Parathyroid adenoma (tissue), 2 donors: ENCODE measurements around the gene FJX1.

Experiments used
- H2AFZ ChIP-seq: fragments of 300-600 bp; sonication (generic); one replicate; pipeline ENCODE4 v1.7.0; 2017; ENCODE audit warnings: antibody characterized with exemption, mild to moderate bottlenecking
- H3K27ac ChIP-seq: fragments of 300-600 bp; sonication (generic); one replicate; pipeline ENCODE4 v1.7.0; 2017
- H3K27me3 ChIP-seq: fragments of 300-600 bp; sonication (generic); one replicate; pipeline ENCODE4 v1.7.0; 2017; ENCODE audit warnings: low read length; ENCODE audit not compliant: control insufficient read depth, insufficient read depth
- H3K36me3 ChIP-seq: fragments of 300-600 bp; sonication (generic); one replicate; pipeline ENCODE4 v1.7.0; 2017; ENCODE audit warnings: low read length; ENCODE audit not compliant: control insufficient read depth, insufficient read depth
- H3K4me1 ChIP-seq: fragments of 300-600 bp; sonication (generic); one replicate; pipeline ENCODE4 v1.7.0; 2017; ENCODE audit warnings: control low read depth
- H3K4me2 ChIP-seq: fragments of 300-600 bp; sonication (generic); one replicate; pipeline ENCODE4 v1.7.0; 2017; ENCODE audit warnings: low read length
- H3K4me3 ChIP-seq: fragments of 300-600 bp; sonication (generic); one replicate; pipeline ENCODE4 v1.7.0; 2017; ENCODE audit warnings: low read depth, low read length
- H3K79me2 ChIP-seq: fragments of 300-600 bp; sonication (generic); one replicate; pipeline ENCODE4 v1.7.0; 2017; ENCODE audit warnings: control low read depth
- H3K9ac ChIP-seq: fragments of 300-600 bp; sonication (generic); one replicate; pipeline ENCODE4 v1.7.0; 2017; ENCODE audit warnings: mild to moderate bottlenecking
- H3K9me3 ChIP-seq: fragments of 300-600 bp; sonication (generic); one replicate; pipeline ENCODE4 v1.7.0; 2017; ENCODE audit warnings: low read length; ENCODE audit not compliant: control insufficient read depth
- CTCF ChIP-seq: fragments of 300-600 bp; sonication (generic); IDR thresholded peaks from one replicate; pipeline ENCODE4 v1.7.0; 2017; ENCODE audit warnings: antibody characterized with exemption, mild to moderate bottlenecking
- donor health status: primary hyperparathyroidism.

The FJX1 gene

GRCh38 chr11:35619855-35620640 is 1.8 kb downstream of the FJX1 start:
- Histone ChIP-seq H3K9ac (no peak overlapping the region), H3K36me3 (no peaks in the 10 kb centered on the region), H3K4me3 (peak overlapping the region; percentile 40), H2AFZ (no peak overlapping the region), H3K4me1 (no peaks in the 10 kb centered on the region), H3K4me2 (peak overlapping the region; percentile 71), H3K79me2 (no peaks in the 10 kb centered on the region), H3K27ac (no peak overlapping the region), H3K27me3 (no peaks in the 10 kb centered on the region), H3K9me3 (no peaks in the 10 kb centered on the region)
- TF ChIP-seq CTCF: no peak

GRCh38 chr11:35620795-35621194 is 2.5 kb downstream of the FJX1 start:
- H3K4me1 ChIP-seq: no peaks in the 10 kb centered on the region
- H3K79me2 ChIP-seq: no peaks in the 10 kb centered on the region
- no peaks in the 10 kb centered on the region for H3K9me3 ChIP-seq
- H3K27me3 ChIP-seq: no peaks in the 10 kb centered on the region
- H3K4me3 ChIP-seq: no peak overlapping the region
- no peak overlapping the region for H2AFZ ChIP-seq
- H3K27ac ChIP-seq: no peak overlapping the region
- no peaks in the 10 kb centered on the region for H3K36me3 ChIP-seq
- no peak for TF ChIP-seq CTCF
- H3K9ac ChIP-seq: no peak overlapping the region
- H3K4me2 ChIP-seq: no peak overlapping the region

- Histone ChIP-seq H3K9ac (no peak overlapping the region), H3K36me3 (no peaks in the 10 kb centered on the region), H3K27me3 (no peaks in the 10 kb centered on the region), H3K4me2 (no peak overlapping the region), H2AFZ (no peak overlapping the region), H3K79me2 (no peaks in the 10 kb centered on the region), H3K4me3 (no peak overlapping the region), H3K4me1 (no peaks in the 10 kb centered on the region), H3K27ac (no peak overlapping the region), H3K9me3 (no peaks in the 10 kb centered on the region)
- no peak for TF ChIP-seq CTCF
Measured at GRCh38 chr11:35621620-35622019, 3.4 kb downstream of the FJX1 start.

- Histone ChIP-seq H3K9ac (no peak overlapping the region), H3K79me2 (no peaks in the 10 kb centered on the region), H3K27ac (no peak overlapping the region), H3K9me3 (no peaks in the 10 kb centered on the region), H3K4me1 (no peaks in the 10 kb centered on the region), H3K4me3 (no peak overlapping the region), H3K36me3 (no peaks in the 10 kb centered on the region), H2AFZ (no peak overlapping the region), H3K4me2 (no peak overlapping the region), H3K27me3 (no peaks in the 10 kb centered on the region)
- TF ChIP-seq CTCF: no peak
Measured at GRCh38 chr11:35622070-35622469, 3.8 kb downstream of the FJX1 start.

GRCh38 chr11:35623621-35624168 is 5.4 kb downstream of the FJX1 start:
- Histone ChIP-seq H2AFZ (no peak overlapping the region), H3K79me2 (no peaks in the 10 kb centered on the region), H3K4me1 (no peaks in the 10 kb centered on the region), H3K4me2 (no peak overlapping the region), H3K27ac (no peak overlapping the region), H3K9me3 (no peaks in the 10 kb centered on the region), H3K9ac (no peak overlapping the region), H3K4me3 (no peak overlapping the region), H3K36me3 (no peaks in the 10 kb centered on the region), H3K27me3 (no peaks in the 10 kb centered on the region)
- TF ChIP-seq CTCF: no peak
